Activated T-helper 17 cell treated with anti-CD3 and anti-CD28 coated beads, Interleukin-2, amount 50 U/mL, for 72 hours (primary cell): ENCODE results near the gene CARF. TPM values are rescaled to one million over a fixed set of nuclear protein-coding genes. Genes with fewer than 3 reads are reported as not detected.
"Not testable (repeated sequence)": the region's sequence is repeated elsewhere in the genome, so short reads cannot be mapped to it uniquely, and the experiment has no call there.

Source experiments
- ATAC-seq: fragments of 150-1000 bp; cut with Tn5 transposase; replicated peaks from 2 replicates; pipeline ENCODE4 v1.10.0; 2021; ENCODE audit warnings: mild to moderate bottlenecking, moderate library complexity
- H3K27ac Mint-ChIP-seq: one replicate; pipeline ENCODE4 v1.8.0; 2022; ENCODE audit warnings: mixed read lengths
- H3K27me3 Mint-ChIP-seq: one replicate; pipeline ENCODE4 v1.8.0; 2022; ENCODE audit warnings: mixed read lengths
- H3K36me3 Mint-ChIP-seq: one replicate; pipeline ENCODE4 v1.8.0; 2022; ENCODE audit warnings: low read depth, mild to moderate bottlenecking, mixed read lengths
- H3K4me1 Mint-ChIP-seq: one replicate; pipeline ENCODE4 v1.8.0; 2022; ENCODE audit warnings: mixed read lengths
- H3K4me3 Mint-ChIP-seq: one replicate; pipeline ENCODE4 v1.8.0; 2022; ENCODE audit warnings: mild to moderate bottlenecking, mixed read lengths
- H3K9me3 Mint-ChIP-seq: one replicate; pipeline ENCODE4 v1.8.0; 2022; ENCODE audit warnings: mixed read lengths
- total RNA-seq, 2 donors: library from RNA; stranded (reverse); gene quantifications; one replicate each; pipeline ENCODE4 v1.2.3, GENCODE V29; 2022

The CARF gene
- total RNA-seq, 2 donors from 2014 or later, result 4.1 to 5.5 TPM

DNA sequence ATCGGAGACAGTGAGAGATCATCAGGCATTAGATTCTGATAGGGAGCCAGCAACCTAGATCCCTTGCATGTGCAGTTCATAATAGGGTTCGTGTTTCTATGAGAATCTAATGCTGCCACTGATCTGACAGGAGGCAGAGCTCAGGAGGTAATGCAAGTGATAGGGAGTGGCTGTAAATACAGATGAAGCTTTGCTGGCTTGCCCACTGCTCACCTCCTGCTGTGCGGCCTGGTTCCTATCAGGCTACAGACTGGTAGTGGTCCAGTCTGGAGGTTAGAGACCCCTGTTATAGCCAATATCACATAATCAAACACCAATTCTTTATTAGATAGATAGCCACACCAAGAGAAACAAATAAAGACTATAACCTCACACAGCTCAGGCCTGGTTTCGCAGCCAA, 51.6 kb downstream of the CARF start:
- Mint-ChIP-seq H3K27ac (no peak overlapping the region), H3K36me3 (peaks cover 11% of the 10 kb centered on the region), H3K9me3 (no peaks in the 10 kb centered on the region), H3K4me1 (peaks cover 4% of the 10 kb centered on the region), H3K4me3 (no peak overlapping the region), H3K27me3 (no peaks in the 10 kb centered on the region)
- ATAC-seq, result no peak

DNA sequence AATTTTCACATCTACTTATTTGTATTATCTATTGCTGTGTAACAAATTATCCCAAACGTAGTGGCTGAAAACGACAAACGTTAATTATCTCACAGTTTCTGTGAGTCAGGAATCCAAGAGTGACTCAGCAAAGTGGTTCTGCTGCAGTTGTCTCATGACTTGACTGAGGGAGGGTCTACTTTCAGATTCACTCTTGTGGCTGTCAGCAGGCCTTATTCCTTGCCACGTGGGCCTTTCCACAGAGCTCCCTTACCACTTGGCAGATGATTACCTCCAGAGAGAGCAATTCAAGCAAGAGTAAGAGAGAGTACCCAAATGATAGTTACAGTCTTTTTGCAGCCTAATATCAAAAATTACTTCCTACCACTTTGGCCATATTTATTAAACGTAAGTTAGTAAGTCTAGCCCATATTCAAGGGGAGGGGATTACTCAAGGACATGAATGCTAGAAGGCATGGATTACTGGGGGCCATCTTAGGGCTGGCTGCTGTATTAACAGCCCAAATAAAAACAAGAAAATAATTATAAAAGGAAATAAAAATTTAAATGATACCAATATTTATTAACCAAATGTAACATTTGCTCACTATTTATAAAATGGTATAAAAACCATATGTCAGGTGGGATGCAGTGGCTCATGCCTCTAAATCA, 53.9 kb downstream of the CARF start:
- H3K27me3 Mint-ChIP-seq, result no peaks in the 10 kb centered on the region
- no peaks in the 10 kb centered on the region for H3K9me3 Mint-ChIP-seq
- H3K27ac Mint-ChIP-seq, result peak overlapping the region; percentile 65
- peak; percentile 99 for ATAC-seq
- peaks cover 4% of the 10 kb centered on the region for H3K4me1 Mint-ChIP-seq
- no peak overlapping the region for H3K4me3 Mint-ChIP-seq
- peaks cover 1% of the 10 kb centered on the region for H3K36me3 Mint-ChIP-seq

DNA sequence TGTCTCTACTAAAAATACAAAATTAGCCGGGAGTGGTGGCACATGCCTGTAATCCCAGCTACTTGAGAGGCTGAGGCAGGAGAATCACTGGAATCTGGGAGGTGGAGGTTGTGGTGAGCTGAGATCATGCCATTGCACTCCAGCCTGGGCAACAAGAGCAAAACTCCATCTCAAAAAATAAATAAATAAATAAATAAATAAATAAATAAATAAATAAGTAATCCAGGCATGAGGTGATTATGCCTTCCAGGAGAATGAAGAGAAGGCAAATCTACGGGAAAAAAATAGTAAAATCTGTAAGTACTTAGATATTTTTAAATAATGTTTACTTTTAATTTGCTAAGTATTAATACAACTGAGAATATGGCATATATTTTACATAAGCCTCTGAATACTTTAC, 57.3 kb downstream of the CARF start:
- peaks cover 13% of the 10 kb centered on the region for H3K36me3 Mint-ChIP-seq
- H3K9me3 Mint-ChIP-seq, ATAC-seq, H3K27me3 Mint-ChIP-seq, H3K4me1 Mint-ChIP-seq, H3K27ac Mint-ChIP-seq, H3K4me3 Mint-ChIP-seq: not testable (repeated sequence)

DNA sequence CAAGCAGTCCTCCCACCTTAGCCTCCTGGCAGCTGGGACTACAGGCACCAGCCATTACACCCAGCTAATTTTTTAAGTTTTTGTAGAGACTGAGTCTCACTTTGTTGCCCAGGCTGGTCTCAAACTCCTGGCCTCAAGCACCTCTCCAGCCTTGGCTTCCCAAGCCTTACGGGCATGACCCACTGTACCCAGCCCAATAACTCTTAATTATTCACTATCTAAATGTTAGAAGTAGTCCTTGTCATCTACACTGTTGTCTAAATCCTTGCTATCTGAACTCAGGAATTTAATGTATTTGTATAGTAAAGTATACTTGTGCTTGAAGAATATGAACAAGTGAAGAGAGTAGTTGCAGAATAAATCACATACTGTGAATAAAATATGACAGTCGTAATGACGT, 64.7 kb downstream of the CARF start:
- ATAC-seq, result no peak
- Mint-ChIP-seq H3K27me3 (no peaks in the 10 kb centered on the region), H3K36me3 (peaks cover 11% of the 10 kb centered on the region), H3K4me1 (no peaks in the 10 kb centered on the region), H3K27ac (no peak overlapping the region), H3K4me3 (no peak overlapping the region), H3K9me3 (no peaks in the 10 kb centered on the region)

DNA sequence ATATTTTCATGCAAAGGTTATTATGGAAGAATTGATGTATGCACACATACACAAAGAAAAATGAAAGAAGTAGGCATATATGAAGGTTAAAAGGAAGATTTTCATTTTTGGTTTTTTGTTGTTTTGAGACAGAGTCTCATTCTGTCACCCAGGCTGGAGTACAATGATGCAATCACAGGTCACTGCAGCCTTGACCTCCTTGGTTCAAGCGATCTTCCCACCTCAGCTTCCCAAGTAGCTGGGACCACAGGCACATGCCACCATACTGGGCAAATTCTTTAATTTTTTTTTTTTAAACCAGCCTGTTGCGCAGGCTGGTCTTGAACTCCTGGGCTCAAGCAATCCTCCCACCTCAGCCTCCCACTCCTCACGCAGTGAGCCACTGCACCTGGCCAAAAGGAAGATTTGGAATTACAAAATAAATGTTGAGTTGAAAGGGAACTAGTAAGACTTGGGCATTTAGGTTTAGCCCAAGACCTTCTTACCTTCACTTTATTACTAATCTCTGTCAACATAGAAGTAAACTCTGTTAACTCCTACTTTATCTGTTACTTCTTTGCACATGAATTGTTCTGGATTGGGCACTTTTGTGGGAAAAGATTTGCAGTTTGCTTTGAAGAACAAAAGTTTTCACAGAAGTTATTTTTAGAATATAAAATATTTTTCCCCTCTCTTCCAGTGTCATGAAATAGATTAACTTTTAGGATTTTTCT, 70.9 kb downstream of the CARF start:
- no peaks in the 10 kb centered on the region for H3K9me3 Mint-ChIP-seq
- H3K27me3 Mint-ChIP-seq, result no peaks in the 10 kb centered on the region
- no peak overlapping the region for H3K4me3 Mint-ChIP-seq
- H3K27ac Mint-ChIP-seq, result no peak overlapping the region
- ATAC-seq, result no peak
- H3K4me1 Mint-ChIP-seq, result no peaks in the 10 kb centered on the region
- H3K36me3 Mint-ChIP-seq, result peaks cover 27% of the 10 kb centered on the region

DNA sequence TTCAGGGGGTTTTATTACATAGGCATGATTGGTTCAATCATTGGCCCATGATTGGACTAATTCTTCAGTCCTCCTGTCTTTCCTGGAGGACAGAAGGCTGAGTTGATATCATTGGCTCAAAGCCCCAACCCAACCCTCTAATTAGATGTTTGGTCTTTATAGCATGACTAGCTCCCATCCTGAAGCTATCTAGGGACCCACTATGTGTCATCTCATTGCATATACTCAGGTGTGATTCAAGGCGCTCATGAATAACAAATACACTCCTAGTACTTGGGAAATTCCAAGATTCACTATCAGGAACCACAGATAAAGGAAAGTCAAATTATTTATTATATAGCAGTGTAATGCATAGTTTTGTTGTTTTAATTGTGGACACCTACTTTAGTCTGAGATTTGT, 77.7 kb downstream of the CARF start:
- no peak for ATAC-seq
- H3K36me3 Mint-ChIP-seq, result no peaks in the 10 kb centered on the region
- H3K27ac Mint-ChIP-seq, result no peak overlapping the region
- H3K4me1 Mint-ChIP-seq, result no peaks in the 10 kb centered on the region
- no peaks in the 10 kb centered on the region for H3K27me3 Mint-ChIP-seq
- H3K4me3 Mint-ChIP-seq, result no peak overlapping the region
- no peaks in the 10 kb centered on the region for H3K9me3 Mint-ChIP-seq

DNA sequence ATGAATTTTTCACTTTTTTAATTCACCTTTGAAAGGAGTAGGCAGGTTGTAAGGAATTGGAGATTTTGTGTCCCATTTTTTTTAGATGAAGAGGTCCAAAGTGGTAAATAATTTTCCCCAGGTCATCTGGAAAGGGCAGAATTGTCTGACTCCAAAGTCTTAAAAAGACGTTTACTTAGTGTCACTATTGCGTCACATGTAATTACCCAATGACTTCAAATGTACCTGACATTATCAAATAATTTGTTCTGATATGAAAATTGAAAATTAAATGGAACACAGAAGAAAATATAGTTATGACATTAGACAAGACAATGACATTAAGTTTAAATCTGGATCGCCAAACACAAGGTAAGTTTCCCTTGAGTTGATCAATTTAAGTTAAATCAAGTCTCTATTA, 78.4 kb downstream of the CARF start:
- no peak for ATAC-seq
- H3K9me3 Mint-ChIP-seq, result no peaks in the 10 kb centered on the region
- H3K27me3 Mint-ChIP-seq, result no peaks in the 10 kb centered on the region
- H3K36me3 Mint-ChIP-seq, result no peaks in the 10 kb centered on the region
- H3K27ac Mint-ChIP-seq, result no peak overlapping the region
- no peak overlapping the region for H3K4me3 Mint-ChIP-seq
- no peaks in the 10 kb centered on the region for H3K4me1 Mint-ChIP-seq

DNA sequence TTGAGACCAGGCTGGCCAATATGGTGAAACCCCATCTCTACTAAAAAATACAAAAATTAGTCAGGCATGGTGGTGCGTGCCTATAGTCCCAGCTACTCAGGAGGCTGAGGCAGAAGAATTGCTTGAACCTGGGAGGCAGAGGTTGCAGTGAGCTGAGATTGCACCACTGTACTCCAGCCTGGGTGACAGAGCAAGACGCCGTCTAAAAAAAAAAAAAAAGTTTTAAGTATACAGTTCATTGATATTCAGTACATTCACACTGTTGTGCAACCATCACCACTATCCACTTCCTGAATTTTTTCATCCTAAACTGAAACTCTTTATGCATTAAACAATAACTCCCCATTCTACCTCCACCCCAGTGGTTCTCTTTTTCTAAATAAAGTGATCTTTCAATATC, 85.0 kb downstream of the CARF start:
- ATAC-seq, H3K27ac Mint-ChIP-seq: not testable (repeated sequence)

DNA sequence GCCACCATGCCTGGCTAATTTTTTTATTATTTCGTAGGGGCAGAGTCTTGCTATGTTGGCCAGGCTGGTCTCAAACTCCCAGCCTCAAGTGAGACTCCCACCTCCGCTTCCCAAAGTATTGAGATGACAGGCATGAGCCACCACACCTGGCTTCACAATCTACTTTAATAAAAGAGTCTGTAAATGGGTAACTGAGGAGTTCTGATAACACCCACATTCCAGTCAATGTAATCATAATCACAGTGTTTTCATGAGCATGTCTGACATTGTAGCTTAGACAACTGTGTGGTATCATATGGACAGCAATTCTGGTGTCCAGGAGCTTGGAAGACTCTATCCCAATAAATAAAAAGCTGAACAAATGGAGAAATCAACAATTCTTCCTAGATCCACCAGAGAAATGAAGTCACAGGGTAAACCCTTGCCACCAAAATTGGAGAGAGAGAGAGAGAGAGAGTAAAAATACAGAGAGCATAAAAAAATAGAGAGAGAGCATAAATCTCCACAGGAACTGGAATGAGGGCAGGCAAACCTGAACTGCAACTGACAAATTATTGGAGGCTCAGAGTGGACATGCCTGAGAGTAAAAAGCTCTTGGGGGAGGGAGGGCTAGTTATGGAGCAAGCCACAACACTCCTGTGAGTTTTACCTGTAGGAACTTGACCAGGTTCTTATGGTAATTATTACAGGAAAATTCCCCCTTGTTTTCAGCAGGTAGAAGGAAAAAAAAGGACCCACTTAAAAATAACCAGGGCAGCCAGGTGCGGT, 90.2 kb downstream of the CARF start:
- no peak for ATAC-seq
- no peak overlapping the region for H3K4me3 Mint-ChIP-seq
- no peaks in the 10 kb centered on the region for H3K36me3 Mint-ChIP-seq
- no peak overlapping the region for H3K27ac Mint-ChIP-seq
- H3K27me3 Mint-ChIP-seq, result peaks cover 6% of the 10 kb centered on the region
- H3K4me1 Mint-ChIP-seq, result no peaks in the 10 kb centered on the region
- no peaks in the 10 kb centered on the region for H3K9me3 Mint-ChIP-seq

More for the DNA sequence above, 85.0 kb downstream of the CARF start:
- H3K36me3 Mint-ChIP-seq, H3K27me3 Mint-ChIP-seq, H3K9me3 Mint-ChIP-seq, H3K4me1 Mint-ChIP-seq, H3K4me3 Mint-ChIP-seq: not testable (repeated sequence)

DNA sequence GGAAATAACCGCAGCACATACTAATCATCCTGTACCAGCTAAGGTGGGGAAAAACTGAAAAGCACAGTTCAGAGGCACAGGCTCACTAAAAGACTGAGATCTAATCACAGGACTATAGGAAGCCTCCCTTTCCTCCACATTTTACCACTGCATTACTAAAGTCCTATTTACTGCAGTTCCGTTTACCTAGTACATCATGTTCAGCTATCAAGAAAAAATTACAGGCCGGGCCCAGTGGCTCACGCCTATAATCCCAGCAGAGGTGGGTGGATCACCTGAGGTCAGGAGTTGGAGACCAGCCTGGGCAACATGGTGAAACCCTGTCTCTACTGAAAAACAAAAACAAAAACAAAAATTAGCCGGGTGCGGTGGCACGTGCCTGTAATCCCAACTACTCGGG, 91.6 kb downstream of the CARF start:
- Mint-ChIP-seq H3K36me3 (no peaks in the 10 kb centered on the region), H3K27ac (no peak overlapping the region), H3K4me3 (no peak overlapping the region), H3K9me3 (no peaks in the 10 kb centered on the region), H3K27me3 (peaks cover 6% of the 10 kb centered on the region), H3K4me1 (no peaks in the 10 kb centered on the region)
- no peak for ATAC-seq

DNA sequence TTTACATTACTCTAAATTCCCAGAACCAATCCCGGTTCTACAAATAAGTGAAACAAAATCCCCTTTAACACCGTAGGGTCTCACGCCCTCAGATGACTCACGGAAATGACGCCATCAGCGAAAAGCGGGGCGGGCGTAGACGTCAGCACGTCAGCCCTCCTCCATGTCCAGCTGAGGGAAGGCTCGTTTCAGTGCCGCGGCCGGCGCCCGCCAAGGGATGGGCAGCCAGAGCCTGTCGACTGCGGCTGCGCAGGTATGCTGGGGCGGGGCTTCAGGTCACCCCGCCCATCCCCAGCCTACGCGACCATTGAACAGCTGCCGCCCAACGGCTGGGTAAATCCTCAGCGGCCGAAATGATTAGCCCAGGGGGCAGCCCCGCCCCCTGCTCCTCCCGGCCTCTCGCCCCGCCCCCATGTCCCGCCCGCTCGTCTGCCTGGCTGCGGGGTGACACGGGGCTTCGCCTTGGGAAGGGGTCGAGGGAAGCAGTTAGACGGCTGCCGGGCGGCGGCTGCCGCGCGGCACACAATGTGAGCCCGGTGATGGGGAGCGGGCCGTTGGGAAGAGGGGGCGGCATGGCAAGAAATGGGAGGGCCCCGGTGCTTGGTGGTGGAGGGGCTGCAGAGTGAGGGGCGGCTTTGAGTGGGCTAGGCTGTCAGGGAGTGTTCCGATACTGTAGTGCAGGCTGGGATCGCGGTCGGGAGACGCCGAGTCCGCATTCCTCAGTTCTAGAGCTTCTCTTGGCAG, 102.6 kb downstream of the CARF start, which contains the start of gene NBEAL1:
Gene NBEAL1 (plus strand): TSS at position 420 of the 744 bp plus-strand sequence. CDS start 1,510 bp downstream, outside the sequence.
- H3K36me3 Mint-ChIP-seq, result no peaks in the 10 kb centered on the region
- peak; percentile 95 for ATAC-seq
- H3K27ac Mint-ChIP-seq, result peak within 1 kb of the TSS; percentile 98
- peak within 1 kb of the TSS; percentile 97 for H3K4me3 Mint-ChIP-seq
- H3K27me3 Mint-ChIP-seq, result no peaks in the 10 kb centered on the region
- peaks cover 16% of the 10 kb centered on the region for H3K4me1 Mint-ChIP-seq
- H3K9me3 Mint-ChIP-seq, result no peaks in the 10 kb centered on the region

DNA sequence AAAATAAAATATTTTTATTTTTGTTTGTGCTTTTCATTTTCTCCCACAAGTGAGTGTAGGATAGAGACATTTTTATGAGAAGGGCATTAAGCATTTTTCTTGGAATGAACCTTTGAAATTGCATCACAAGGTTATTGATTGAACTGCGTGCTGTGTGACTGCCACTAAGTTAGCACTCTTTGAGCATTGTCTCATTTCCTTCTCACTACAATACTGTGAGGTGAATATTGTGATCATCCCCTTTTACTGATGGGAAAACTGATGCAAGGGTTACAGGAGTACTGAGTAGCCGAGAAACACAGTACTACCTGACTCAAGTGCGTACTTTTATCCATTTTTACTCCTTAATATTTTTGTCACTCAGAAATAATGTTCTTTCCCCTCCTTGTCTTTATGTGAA, 104.6 kb downstream of the CARF start:
- H3K27ac Mint-ChIP-seq, result no peak overlapping the region
- H3K4me1 Mint-ChIP-seq, result peaks cover 16% of the 10 kb centered on the region
- H3K9me3 Mint-ChIP-seq, result no peaks in the 10 kb centered on the region
- ATAC-seq, result no peak
- no peaks in the 10 kb centered on the region for H3K36me3 Mint-ChIP-seq
- H3K27me3 Mint-ChIP-seq, result no peaks in the 10 kb centered on the region
- peak overlapping the region; percentile 40 for H3K4me3 Mint-ChIP-seq

DNA sequence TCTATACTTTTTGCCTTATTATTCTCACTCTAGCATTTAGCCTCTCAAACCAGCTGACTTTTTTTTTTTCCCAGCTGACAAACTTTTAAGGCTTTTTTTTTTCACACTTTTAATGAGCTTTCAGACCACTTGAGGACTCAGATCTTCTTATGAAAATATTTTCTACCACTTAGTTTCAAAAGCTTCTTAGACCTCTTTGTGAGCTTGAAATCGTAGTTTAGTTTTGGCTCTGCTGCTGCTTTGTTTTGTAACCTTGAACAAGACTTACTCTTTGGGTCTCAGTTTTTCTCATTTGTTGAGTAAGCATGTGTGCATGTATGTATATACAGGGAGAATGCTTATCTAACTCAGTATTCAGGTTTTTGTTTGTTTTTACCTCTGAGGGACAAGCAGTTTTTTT, 106.1 kb downstream of the CARF start:
- H3K27ac Mint-ChIP-seq, result peak overlapping the region; percentile 11
- no peak for ATAC-seq
- H3K36me3 Mint-ChIP-seq, result no peaks in the 10 kb centered on the region
- no peaks in the 10 kb centered on the region for H3K27me3 Mint-ChIP-seq
- H3K9me3 Mint-ChIP-seq, result no peaks in the 10 kb centered on the region
- H3K4me3 Mint-ChIP-seq, result peak overlapping the region; percentile 51
- peaks cover 16% of the 10 kb centered on the region for H3K4me1 Mint-ChIP-seq

DNA sequence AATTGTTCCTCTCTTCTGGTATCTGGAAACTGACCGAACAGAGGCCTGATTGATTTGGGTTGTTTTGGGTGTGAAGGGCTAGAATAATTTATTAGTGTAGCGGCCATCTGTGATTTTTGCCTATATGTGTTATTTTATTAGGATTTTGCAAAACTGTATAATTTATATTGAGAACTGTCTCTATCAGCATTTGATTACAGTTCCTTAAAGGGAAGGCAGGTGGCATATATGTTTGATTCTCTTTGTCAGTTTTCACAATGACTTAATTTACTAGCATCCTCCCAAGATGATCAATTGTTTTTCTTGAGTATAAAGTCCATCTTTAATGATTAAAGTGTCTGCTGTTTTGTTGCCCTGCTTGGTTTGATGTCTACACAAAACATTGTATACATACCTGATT, 107.1 kb downstream of the CARF start:
- Mint-ChIP-seq H3K27ac (no peak overlapping the region), H3K27me3 (no peaks in the 10 kb centered on the region), H3K4me1 (peaks cover 16% of the 10 kb centered on the region), H3K4me3 (peak overlapping the region; percentile 51), H3K36me3 (no peaks in the 10 kb centered on the region), H3K9me3 (no peaks in the 10 kb centered on the region)
- no peak for ATAC-seq
